Thoracic aorta (tissue), 2 donors: ENCODE measurements around the gene FZD10. TPM values are rescaled to one million over a fixed set of nuclear protein-coding genes. Genes with fewer than 3 reads are reported as not detected.

Experiments used
- ATAC-seq: fragments of 150-250 bp; one replicate; pipeline ENCODE4 v1.8.0; 2017; ENCODE audit warnings: low read depth; ENCODE audit not compliant: insufficient number of reproducible peaks, low FRiP score
- DNase-seq: peaks from one replicate; pipeline ENCODE4 v3.0.0-alpha.2; 2020; ENCODE audit warnings: low spot score
- H3K27ac ChIP-seq, 2 donors: fragments of 200-600 bp; sonication (generic); 1 replicate in 1 of 2; 2 replicates in 1 of 2; pipeline ENCODE4 v1.5.1; 2016; ENCODE audit warnings: mild to moderate bottlenecking in 2 of 2, moderate library complexity in 2 of 2
- H3K27me3 ChIP-seq: fragments of 200-600 bp; sonication (generic); replicated peaks from 2 replicates; pipeline ENCODE4 v1.6.0; 2016; ENCODE audit warnings: mild to moderate bottlenecking; ENCODE audit not compliant: insufficient read depth
- H3K36me3 ChIP-seq: fragments of 200-600 bp; sonication (generic); one replicate; pipeline ENCODE4 v1.5.1; 2016
- H3K4me1 ChIP-seq, 2 donors: fragments of 200-600 bp; sonication (generic); 1 replicate in 1 of 2; 2 replicates in 1 of 2; pipeline versions ENCODE4 v1.5.1 to v1.6.0; 2016; ENCODE audit warnings: low read depth in 2 of 2, mild to moderate bottlenecking in 1 of 2; ENCODE audit not compliant: control insufficient read depth in 1 of 2
- H3K4me3 ChIP-seq: fragments of 200-600 bp; sonication (generic); 2 replicates; pipeline ENCODE4 v1.5.1; 2016; ENCODE audit warnings: mild to moderate bottlenecking
- H3K9me3 ChIP-seq: fragments of 200-600 bp; sonication (generic); 2 replicates; pipeline ENCODE4 v1.5.1; 2016
- total RNA-seq, 2 donors: library from RNA; depleted of rRNA; stranded (reverse); fragments of >200 nt; gene quantifications; one replicate each; pipeline versions ENCODE4 v1.1.0 to v1.2.3, GENCODE V29; 2016
- TF ChIP-seq, protein P1 (sequence below): fragments of 200-600 bp; sonication (generic); IDR thresholded peaks from one replicate; pipeline ENCODE4 v1.5.1; 2019; ENCODE audit warnings: antibody characterized with exemption

The FZD10 gene
- total RNA-seq, 2 donors from 2014 or later: 0.68 to 2.8 TPM

DNA sequence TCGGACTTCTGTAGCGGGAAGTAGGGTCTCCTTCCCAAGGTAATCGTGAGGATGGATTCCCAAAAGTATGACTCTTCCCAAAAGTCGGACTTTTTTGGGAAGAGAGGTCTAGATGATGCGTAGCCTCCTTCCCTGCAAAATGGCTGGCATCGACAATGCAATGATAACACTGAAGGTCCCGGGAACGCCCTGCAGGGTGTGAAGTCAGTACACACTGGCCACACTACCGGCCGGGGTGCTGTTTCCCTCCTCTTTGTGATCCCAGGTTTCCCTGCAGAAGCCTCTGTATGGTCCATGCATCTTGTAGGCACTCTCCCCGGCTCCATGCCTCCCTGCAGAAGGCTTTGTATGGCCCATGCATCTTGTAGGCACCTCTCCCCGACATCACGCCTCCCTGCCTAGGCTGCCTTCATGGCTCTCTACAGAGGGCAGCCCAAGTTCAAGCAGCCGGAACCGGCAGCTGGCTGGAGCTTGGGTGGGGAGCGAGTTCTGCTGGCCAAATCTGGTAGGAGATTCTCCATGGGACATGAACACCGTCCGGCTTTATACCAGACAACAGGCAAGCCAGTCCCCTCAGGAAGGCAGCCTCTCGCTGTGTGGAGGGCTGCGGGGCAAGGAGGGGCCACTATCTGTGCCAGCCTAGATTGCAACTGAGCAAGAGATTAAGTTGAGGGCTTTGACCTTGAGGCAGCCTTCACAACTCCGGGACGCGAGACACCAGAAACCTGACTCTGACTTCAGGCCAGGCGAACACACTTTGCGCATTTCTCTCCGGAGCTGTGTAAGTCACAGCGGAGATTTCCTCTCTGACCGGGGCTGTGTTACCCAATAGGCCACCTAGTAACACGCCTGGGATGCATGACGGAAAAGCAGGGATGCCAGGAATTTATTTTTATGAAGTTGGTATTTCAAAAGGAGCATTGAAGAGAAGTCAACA, 23.5 kb downstream of the FZD10 start:
- no peak overlapping the region for H3K27ac ChIP-seq
- TF ChIP-seq, protein P1, sequence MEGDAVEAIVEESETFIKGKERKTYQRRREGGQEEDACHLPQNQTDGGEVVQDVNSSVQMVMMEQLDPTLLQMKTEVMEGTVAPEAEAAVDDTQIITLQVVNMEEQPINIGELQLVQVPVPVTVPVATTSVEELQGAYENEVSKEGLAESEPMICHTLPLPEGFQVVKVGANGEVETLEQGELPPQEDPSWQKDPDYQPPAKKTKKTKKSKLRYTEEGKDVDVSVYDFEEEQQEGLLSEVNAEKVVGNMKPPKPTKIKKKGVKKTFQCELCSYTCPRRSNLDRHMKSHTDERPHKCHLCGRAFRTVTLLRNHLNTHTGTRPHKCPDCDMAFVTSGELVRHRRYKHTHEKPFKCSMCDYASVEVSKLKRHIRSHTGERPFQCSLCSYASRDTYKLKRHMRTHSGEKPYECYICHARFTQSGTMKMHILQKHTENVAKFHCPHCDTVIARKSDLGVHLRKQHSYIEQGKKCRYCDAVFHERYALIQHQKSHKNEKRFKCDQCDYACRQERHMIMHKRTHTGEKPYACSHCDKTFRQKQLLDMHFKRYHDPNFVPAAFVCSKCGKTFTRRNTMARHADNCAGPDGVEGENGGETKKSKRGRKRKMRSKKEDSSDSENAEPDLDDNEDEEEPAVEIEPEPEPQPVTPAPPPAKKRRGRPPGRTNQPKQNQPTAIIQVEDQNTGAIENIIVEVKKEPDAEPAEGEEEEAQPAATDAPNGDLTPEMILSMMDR: no peak
- H3K4me1 ChIP-seq: no peaks in the 10 kb centered on the region
- no peaks in the 10 kb centered on the region for H3K27me3 ChIP-seq
- no peaks in the 10 kb centered on the region for H3K9me3 ChIP-seq
- no peaks in the 10 kb centered on the region for H3K36me3 ChIP-seq
- H3K4me3 ChIP-seq: no peak overlapping the region
- DNase-seq: no peak
- no peak for ATAC-seq

DNA sequence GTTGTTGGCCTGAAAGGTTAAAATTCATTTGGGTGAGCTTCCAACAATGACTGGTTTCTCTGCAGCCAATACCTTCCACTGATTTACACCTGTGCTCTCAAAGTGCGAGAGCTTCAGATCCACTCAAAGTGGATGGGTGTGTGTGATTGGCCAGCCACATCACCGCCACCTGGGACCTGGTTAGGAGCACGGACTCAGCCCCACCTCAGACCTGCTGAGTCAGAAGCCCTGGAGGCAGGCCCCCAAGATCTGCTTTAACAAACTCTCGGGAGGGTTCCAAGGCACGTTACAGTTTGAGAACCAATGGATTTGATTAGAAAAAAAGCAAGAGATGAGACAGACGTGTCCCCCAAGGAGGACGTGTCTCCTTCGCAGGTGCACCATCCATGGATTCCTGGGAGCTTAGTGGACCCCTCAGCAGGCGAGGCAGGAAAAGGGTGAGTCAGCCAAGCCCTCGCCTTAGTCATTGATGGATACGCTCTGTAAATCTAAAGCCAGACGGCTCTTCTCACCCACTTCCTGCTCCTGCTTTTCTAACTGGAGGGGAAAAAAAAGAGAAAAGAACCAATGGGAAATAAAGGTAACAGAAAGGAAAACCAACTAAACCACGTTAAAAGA, 24.5 kb downstream of the FZD10 start:
- no peak for DNase-seq
- no peaks in the 10 kb centered on the region for H3K27me3 ChIP-seq
- H3K36me3 ChIP-seq: no peaks in the 10 kb centered on the region
- H3K27ac ChIP-seq: no peak overlapping the region
- no peaks in the 10 kb centered on the region for H3K9me3 ChIP-seq
- no peak for ATAC-seq
- no peaks in the 10 kb centered on the region for H3K4me1 ChIP-seq
- TF ChIP-seq, protein P1: no peak
- H3K4me3 ChIP-seq: no peak overlapping the region

DNA sequence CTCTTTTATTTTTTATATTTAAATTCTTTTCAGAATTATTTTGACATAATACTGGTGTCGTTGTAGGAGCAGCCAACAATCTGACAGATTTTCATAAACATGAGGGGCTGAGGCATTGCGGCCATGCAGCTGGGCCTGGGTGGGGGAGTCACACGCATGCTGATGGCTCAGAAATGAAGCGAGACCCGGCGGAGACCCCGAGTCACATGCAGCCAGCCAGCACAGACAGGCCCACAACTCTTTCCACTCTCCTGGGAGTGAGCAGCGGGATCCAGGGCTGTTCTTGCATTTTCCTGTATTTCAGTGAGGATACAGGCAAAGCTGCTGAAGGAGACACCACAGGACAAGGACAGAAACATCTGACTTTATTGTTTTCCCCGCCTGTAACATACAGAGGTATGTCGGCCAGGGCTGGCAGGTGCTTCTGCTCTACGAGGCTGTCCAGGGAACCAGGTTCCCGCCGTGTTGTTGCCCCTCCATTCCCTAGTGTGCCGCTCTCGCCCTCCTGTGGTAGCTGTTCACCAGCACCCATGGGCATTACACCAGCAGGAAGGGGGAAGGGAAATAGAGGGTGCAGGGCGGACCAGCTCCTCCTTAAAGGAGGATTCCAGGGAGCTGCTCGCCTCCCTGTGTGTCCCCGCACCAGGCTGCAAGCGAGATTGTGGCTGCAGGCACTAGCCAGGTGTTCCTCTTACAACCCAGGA, 30.5 kb downstream of the FZD10 start:
- DNase-seq: no peak
- no peak overlapping the region for H3K27ac ChIP-seq
- no peak for ATAC-seq

DNA sequence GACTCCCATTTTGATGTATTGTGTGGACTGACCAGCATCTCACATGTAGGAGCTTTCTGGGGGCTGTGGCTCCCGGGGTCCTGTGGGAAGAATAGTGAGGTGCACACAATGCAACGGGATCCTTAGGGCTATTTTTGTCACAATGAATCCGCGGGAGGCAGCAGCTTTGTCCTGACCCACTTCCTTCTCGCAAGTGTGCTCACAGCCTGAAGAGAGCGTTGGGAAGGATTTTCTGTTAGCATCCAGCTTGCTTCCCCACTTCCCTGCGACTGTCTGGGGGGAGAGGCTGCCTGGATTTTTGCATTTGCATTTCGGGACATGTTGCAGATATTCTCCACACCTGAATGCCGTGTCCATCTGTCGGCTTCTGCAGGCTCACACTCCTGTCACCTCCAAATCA, 31.9 kb downstream of the FZD10 start:
- DNase-seq: no peak

More for the DNA sequence above, 30.5 kb downstream of the FZD10 start:
- no peaks in the 10 kb centered on the region for H3K4me1 ChIP-seq
- H3K36me3 ChIP-seq: no peaks in the 10 kb centered on the region
- no peaks in the 10 kb centered on the region for H3K9me3 ChIP-seq
- no peak overlapping the region for H3K4me3 ChIP-seq
- TF ChIP-seq, protein P1: no peak
- H3K27me3 ChIP-seq: no peaks in the 10 kb centered on the region

More for the DNA sequence above, 31.9 kb downstream of the FZD10 start:
- Histone ChIP-seq H3K9me3 (no peaks in the 10 kb centered on the region), H3K27me3 (no peaks in the 10 kb centered on the region), H3K4me1 (no peaks in the 10 kb centered on the region), H3K36me3 (no peaks in the 10 kb centered on the region), H3K27ac (no peak overlapping the region), H3K4me3 (no peak overlapping the region)
- TF ChIP-seq, protein P1: no peak
- ATAC-seq: no peak
